Activated CD8-positive, alpha-beta memory T cell treated with anti-CD3 and anti-CD28 coated beads for 48 hours (primary cell): ENCODE results near the gene KTI12.
A peak's percentile ranks its signal among the peaks of the same experiment; 100 is the strongest.
"Not testable (repeated sequence)": the region's sequence is repeated elsewhere in the genome, so short reads cannot be mapped to it uniquely, and the experiment has no call there.

Experiments used
- DNase-seq, 3 experiments: peaks; one replicate each; pipeline ENCODE4 v3.0.0-alpha.2; 2020; ENCODE audit warnings: low read depth in 2 of 3, low spot score in 2 of 3

Gene KTI12

GRCh38 chr1:52033190-52034049 lies at the start of gene KTI12:
Gene KTI12, minus strand, starts transcription at chr1:52033810. Its CDS starts 49 bp downstream, at chr1:52033761.
- DNase-seq = peak; percentile 54 to 69 (median 63)

DNA sequence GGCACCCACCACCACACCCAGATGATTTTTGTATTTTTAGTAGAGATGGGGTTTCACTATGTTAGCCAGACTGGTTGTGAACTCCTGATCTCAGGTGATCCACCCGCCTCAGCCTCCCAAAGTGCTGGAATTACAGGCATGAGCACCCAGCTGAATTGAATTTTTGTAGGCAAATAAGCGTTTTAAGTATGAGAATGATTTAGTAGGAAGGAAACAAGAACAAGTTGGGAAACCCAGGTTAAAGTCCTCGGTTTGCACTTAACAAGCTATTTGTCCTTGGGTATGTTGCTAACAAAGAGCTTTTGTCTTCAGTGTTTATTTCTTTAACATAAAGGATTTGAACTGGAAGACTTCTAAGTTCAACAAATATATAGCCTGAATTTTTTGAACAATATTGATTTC lies 46.4 kb upstream of the KTI12 start:
- no peak for DNase-seq

- DNase-seq = not testable (repeated sequence)
These were observed 43.7 kb upstream of the KTI12 start for GRCh38 chr1:52077277-52077676.

DNA sequence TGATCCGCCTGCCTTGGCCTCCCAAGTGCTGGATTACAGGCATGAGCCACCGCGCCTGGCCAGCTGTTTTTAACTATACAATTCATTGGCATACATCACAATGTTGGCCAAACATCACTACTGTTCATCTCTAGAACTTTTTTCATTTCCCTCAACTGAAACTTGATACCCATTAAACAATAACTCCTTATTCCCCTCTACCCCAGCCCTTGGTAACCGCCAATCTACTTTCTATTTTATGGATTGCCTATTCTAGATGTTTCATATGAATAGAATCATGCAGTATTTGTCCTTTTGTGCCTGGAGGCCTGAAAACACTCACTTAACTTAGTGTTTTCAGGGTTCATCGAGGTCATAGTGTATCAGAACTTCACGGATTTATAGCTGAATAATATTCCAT lies 38.7 kb upstream of the KTI12 start:
- DNase-seq = no peak

- no peak for DNase-seq
These were observed 37.1 kb upstream of the KTI12 start for GRCh38 chr1:52070704-52071103.

DNA sequence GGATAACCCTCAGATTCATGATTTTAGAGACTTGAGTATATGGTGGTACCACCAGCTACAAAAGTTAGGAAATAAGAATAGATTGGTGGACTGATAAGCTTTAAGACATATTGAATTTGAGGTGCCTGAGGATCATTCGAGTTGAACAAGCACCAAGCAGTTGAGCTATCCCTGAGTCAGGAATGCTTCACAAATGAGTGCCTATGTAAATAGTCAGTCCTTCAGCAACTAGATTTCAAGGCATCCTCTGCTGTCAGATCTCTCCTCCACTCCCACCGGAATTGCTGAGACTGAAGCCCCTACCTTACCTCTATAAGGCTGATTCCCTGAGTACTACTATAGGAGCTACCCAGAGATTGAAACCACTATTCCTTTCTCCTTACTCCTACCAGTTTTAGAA lies 29.6 kb upstream of the KTI12 start:
- no peak for DNase-seq

DNA sequence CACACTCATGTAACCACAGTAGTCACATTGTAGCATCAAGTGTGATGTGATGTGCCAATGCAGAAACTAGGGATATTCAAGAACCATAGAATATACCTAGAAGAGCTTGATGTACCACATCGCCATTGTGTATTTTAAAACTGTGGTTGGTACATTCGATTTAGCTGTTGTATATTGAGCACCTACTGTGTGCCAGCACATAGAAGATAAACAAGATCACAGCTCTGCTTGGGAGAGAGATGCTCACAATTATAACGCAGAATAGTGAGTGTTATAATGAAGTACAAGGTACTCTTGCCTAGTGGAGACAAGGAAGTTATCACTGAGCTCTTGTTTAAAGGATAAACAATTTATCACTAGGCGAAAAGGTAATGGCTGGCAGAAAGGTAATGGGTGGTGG lies 27.2 kb upstream of the KTI12 start:
- no peak for DNase-seq

GRCh38 chr1:52059888-52060287 lies 26.3 kb upstream of the KTI12 start:
- no peak for DNase-seq

GRCh38 chr1:52059321-52059720 lies 25.7 kb upstream of the KTI12 start:
- no peak for DNase-seq

DNA sequence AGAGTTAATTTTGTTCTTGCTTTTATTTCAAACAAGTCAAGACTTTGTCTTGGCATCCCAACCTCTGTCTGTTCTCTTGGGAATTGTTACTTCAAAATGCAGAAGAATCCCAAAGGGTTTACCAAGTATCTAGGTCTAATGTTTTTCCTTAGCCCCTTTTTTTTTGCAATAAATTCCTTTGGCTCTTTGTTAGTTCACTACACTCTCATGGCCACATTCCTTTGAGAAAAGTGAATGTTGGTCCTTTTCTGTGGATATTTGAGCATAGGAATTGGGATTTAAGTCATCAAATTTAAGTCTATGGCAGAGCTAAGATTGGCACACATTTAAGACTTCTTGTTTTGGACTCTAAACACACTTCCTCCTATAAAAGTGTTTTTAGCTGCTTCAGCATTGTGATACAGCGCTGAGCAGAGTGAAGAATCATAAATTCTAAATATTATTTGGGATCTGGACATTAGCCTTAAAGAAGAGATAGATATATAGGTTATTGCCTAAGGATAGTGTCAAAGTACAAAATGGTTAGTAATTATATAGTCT lies 24.3 kb upstream of the KTI12 start:
- no peak for DNase-seq

GRCh38 chr1:52057255-52057654 lies 23.6 kb upstream of the KTI12 start:
- DNase-seq = no peak

- DNase-seq = no peak
These were observed 23.3 kb upstream of the KTI12 start for GRCh38 chr1:52056937-52057231.

DNA sequence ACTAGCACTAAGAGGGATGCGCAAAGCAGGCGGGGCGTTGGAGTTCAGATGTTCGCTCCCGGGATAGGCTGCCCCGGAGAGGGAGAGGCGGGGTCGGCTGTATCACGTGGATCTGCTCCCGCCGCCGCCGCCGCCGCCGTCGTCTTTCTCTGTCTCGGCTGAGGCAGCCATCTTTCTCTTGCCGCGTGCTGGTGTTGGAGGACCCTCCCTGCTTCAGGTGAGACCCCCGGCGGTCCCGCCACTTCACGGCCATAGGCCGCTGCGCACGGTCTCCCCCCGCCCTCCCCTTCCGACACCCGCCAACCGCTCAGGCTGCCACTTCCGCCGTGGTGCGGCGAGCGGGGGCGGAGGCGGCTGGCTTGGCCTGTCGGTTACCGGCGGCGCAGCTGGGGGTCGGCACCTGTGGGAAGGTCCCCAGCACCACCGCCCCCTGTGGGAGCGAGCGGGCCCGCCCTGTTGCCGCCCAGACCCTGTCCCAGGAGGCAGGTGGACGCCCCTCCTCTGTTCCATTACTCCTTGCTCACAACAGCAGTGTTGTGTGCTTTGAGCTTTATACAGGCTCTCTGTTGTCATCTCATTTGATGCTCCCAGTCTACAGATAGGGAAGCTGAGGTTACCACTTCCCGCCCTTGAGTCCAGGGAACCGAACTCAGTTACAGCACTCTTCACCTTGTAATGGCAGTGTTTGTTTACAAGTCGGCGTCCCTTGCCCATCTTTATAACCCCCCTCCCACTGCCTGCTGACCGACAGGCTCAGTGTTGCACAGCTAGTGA lies 22.7 kb upstream of the KTI12 start, which contains the start of gene BTF3L4:
BTF3L4 (plus strand) TSS at position 133 of the 774 bp plus-strand sequence. CDS start 3,553 bp downstream, outside the sequence.
- DNase-seq = peak; percentile 72 to 83 (median 82)

GRCh38 chr1:52055866-52056162 lies 22.2 kb upstream of the KTI12 start:
- DNase-seq = no peak

- DNase-seq = peak; percentile 30 to 43 (median 38)
These were observed 21.7 kb upstream of the KTI12 start, which contains the start of gene TXNDC12 for GRCh38 chr1:52055066-52055865. Gene TXNDC12, minus strand, starts transcription at chr1:52055191. Its CDS starts 95 bp downstream, at chr1:52055096.

- DNase-seq = no peak
These were observed 21.0 kb upstream of the KTI12 start for GRCh38 chr1:52054496-52055065.

- DNase-seq = no peak
These were observed 20.3 kb upstream of the KTI12 start for GRCh38 chr1:52053862-52054261.

DNA sequence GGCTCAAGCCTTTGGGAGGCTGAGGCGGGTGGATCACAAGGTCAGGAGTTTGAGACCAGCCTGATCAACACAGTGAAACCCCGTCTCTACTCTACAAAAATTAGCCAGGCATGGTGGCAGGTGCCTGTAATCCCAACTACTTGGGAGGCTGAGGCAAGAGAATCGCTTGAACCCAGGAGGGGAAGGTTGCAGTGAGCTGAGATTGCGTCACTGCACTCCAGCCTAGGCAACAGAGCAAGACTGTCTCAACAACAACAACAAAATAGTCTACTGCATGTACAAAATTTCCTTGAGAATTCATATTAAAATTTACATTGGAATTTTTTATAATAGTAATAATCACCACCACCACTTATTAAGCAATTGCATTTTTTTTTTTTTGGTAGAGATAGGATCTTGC lies 15.7 kb upstream of the KTI12 start:
- not testable (repeated sequence) for DNase-seq

DNA sequence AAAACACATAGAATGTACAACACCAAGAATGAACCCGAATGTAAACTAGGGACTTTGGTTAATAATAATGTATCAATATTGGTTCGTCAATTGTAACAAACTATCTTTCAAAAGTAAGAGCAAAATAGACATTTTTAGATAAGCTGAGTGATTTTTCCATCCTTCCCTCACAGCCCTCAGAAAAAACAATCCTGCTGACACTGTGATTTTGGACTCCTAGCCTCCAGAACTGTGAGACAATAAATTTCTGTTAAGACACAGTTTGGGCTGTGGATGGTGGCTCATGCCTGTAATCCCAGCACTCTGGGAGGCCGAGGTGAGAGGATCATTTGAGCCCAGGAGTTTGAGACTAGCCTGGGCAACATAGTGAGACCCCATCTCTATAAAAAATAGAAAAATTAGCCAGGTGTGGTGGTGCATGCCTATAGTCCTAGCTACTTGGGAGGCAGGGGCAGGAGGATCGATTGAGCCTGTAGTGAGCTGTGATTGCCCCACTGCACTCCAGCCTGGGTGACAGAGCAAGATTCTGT lies 12.1 kb upstream of the KTI12 start:
- DNase-seq = not testable (repeated sequence)

DNA sequence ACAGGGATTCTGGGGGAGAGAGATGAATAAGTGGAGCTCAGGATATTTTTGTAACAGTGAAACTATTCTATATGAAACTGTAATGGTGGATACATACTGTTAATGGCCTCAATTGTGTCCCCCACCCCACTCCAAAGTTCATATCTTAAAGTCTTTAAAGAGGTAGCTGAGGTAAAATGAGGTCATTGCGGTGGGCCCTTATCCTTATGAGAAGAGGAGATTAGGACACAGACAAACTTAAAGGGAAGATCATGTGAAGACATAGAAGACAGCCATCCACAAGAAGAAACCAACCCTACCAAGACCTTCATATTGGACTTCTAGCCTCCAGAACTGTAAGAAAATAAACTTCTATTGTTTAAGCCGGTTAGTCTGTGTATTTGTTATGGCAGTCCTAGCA lies 11.6 kb upstream of the KTI12 start:
- DNase-seq = no peak
